BE2C (cell line): ENCODE results near the gene MEGF11.

Experiments
- DNase-seq: peaks from one replicate; pipeline ENCODE4 v3.0.0-alpha.2; 2020
- H3K27me3 ChIP-seq: fragments of 250-450 bp; sonication (Bioruptor Pico); 2 replicates; pipeline ENCODE4 v1.5.1; 2020; ENCODE audit warnings: mild to moderate bottlenecking
- H3K36me3 ChIP-seq: fragments of 250-450 bp; sonication (Bioruptor Pico); 2 replicates; pipeline ENCODE4 v1.5.1; 2020; ENCODE audit warnings: mild to moderate bottlenecking
- H3K4me1 ChIP-seq: fragments of 250-450 bp; sonication (Bioruptor Pico); 2 replicates; pipeline ENCODE4 v1.5.1; 2020
- H3K4me3 ChIP-seq: 2 replicates; pipeline ENCODE4 v1.5.1; 2011; ENCODE audit warnings: low read depth, low read length
- H3K9me3 ChIP-seq: fragments of 250-450 bp; sonication (Bioruptor Pico); 2 replicates; pipeline ENCODE4 v1.5.1; 2020
- TF ChIP-seq, protein P1 (sequence below): IDR thresholded peaks from 2 replicates; pipeline ENCODE4 v1.5.1; 2012; ENCODE audit warnings: mild to moderate bottlenecking, low read depth, low read length

MEGF11 gene

DNA sequence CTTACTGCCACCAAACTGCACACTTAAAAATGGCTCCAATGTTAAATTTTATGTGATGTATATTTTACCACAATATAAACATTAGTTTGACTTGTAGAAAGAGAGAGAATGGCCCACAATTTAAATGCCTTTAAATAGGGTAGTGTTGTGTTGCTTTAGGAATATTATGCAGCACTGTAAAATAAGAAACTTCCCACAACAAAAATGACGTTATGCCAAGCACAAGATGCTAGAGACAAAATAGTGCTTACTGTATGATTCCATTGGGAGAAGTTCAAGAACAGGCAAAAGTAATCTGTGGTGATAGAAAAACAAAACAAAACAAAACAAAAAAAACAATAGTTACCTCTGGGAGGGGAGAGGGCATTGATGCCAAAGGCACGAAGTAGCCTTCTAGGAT is 91.3 kb downstream of the MEGF11 start:
- H3K4me1 ChIP-seq: peaks cover 8% of the 10 kb centered on the region
- no peaks in the 10 kb centered on the region for H3K9me3 ChIP-seq
- H3K36me3 ChIP-seq: no peaks in the 10 kb centered on the region
- H3K4me3 ChIP-seq: no peak overlapping the region
- TF ChIP-seq, protein P1, sequence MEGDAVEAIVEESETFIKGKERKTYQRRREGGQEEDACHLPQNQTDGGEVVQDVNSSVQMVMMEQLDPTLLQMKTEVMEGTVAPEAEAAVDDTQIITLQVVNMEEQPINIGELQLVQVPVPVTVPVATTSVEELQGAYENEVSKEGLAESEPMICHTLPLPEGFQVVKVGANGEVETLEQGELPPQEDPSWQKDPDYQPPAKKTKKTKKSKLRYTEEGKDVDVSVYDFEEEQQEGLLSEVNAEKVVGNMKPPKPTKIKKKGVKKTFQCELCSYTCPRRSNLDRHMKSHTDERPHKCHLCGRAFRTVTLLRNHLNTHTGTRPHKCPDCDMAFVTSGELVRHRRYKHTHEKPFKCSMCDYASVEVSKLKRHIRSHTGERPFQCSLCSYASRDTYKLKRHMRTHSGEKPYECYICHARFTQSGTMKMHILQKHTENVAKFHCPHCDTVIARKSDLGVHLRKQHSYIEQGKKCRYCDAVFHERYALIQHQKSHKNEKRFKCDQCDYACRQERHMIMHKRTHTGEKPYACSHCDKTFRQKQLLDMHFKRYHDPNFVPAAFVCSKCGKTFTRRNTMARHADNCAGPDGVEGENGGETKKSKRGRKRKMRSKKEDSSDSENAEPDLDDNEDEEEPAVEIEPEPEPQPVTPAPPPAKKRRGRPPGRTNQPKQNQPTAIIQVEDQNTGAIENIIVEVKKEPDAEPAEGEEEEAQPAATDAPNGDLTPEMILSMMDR: no peak
- DNase-seq: no peak
- H3K27me3 ChIP-seq: no peaks in the 10 kb centered on the region

DNA sequence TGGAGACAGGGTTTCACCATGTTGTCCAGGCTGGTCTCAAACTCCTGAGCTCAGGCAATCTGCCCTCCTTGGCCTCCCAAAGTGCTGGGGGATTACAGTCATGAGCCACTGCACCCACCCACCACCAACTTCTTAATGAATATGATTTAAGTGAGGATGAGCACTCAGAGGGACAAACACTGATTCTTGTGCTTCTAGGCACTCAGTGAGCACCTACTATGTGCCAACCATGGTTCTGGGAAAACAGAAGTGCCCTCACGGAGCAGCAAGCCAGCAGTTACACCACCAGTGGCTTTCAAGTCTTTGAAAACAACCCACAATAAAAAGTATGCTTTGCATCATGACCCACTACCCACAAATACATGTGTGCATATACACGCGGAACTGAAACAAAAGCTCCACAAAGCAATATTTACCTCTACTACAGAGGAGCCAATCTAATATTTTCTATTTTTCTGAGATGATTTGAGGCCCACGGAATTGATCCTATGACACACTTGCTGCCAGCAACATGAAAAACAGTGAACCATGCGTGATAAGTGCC is 91.9 kb downstream of the MEGF11 start:
- DNase-seq: no peak
- Histone ChIP-seq H3K4me3 (no peak overlapping the region), H3K36me3 (no peaks in the 10 kb centered on the region), H3K9me3 (no peaks in the 10 kb centered on the region), H3K4me1 (peaks cover 8% of the 10 kb centered on the region), H3K27me3 (no peaks in the 10 kb centered on the region)
- TF ChIP-seq, protein P1: no peak

DNA sequence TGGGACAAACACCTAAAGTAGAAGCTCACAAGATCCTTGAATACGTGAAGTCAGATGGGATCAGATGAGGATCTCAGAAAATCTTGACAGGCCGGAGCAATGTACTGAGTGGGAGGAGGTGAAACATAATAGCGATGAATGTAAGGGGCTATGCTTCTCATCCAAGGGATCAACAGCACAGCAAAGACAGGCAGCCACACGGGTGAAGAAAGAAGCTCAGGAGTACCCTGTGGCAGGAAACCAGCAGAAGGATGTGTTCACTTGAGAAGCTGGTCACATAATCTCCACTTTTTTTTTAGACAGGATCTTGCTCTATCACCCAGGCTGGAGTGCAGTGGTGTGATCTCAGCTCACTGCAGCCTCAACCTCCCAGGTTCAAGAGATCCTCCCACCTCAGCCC is 92.4 kb downstream of the MEGF11 start:
- Histone ChIP-seq H3K27me3 (no peaks in the 10 kb centered on the region), H3K9me3 (no peaks in the 10 kb centered on the region)
- TF ChIP-seq, protein P1: no peak

DNA sequence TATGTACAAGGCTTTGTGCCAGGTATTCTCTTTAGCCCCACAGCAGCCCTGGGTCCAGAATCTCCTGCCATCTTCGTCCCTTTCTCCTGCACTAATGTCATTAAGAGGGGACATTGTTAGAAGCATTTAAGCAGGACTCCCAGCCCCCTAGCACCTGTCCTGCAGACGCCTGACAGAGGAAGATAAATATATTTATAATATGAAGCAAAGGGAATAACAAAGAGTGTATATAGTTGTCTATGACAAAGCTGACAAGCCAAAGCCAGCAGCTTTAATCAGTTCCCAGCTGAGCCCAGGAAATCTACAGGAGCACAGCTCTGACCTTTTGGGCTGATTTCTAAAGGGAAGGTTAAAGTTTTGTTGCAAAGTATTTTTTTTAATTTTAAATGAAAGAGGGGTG is 96.0 kb downstream of the MEGF11 start:
- Histone ChIP-seq H3K4me1 (no peaks in the 10 kb centered on the region), H3K4me3 (no peak overlapping the region), H3K27me3 (no peaks in the 10 kb centered on the region), H3K9me3 (no peaks in the 10 kb centered on the region), H3K36me3 (no peaks in the 10 kb centered on the region)
- no peak for DNase-seq
- TF ChIP-seq, protein P1: no peak

More for the DNA sequence above, 92.4 kb downstream of the MEGF11 start:
- Histone ChIP-seq H3K4me1 (peaks cover 4% of the 10 kb centered on the region), H3K36me3 (no peaks in the 10 kb centered on the region), H3K4me3 (no peak overlapping the region)
- no peak for DNase-seq

DNA sequence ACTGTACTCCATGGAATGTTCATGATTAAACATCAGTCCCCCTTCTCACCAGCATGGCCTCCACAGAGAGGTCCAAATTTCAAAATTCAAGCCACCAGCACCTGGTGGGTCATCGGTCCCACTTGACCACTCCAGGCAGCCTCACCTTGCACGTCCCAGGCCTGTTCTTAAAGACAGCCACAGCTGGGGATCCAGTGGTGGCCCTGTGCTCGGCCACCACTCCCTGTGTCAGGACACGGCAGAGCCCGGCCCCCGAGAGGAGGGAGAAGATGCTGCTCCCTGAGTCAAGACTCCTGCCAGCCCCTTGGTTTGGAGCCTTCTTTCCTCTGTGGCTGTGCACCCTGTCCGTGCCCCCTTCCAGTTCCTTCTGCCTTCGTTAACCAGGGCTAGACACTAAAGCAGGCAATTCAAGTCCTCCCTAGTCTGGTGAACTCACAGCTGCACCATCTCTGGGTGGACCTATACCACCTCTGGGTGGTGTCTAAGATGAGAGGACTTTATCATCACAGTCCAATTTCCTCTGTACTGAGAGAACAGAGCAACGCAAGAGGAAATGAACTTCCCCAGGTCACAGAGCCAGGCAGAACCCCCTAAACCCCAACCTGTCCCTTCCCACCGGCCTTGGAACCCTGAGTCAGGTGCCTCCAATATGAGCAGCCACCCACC is 97.1 kb downstream of the MEGF11 start:
- DNase-seq: no peak
- TF ChIP-seq, protein P1: no peak
- Histone ChIP-seq H3K9me3 (no peaks in the 10 kb centered on the region), H3K4me3 (no peak overlapping the region), H3K36me3 (no peaks in the 10 kb centered on the region), H3K27me3 (no peaks in the 10 kb centered on the region), H3K4me1 (no peaks in the 10 kb centered on the region)

DNA sequence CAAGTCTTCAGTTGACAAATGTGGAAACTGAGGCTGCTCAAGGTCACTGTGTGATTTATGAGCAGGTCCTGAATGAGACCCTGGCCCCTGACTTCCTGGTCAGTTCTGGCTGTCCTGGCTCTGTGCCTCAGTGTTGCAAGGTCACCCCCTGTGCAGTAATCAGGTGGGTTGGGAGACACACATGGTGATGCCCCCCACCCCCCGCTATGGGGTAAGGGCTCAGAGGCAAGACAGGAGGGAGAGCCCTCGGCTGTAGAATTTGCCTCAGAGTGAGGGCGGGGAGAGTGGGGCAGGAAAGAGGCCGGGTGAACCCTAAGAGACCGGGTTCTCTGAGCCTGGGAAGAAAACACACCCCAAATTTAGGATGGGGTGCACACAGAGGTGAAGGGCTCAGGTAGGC is 98.5 kb downstream of the MEGF11 start:
- Histone ChIP-seq H3K36me3 (no peaks in the 10 kb centered on the region), H3K27me3 (no peaks in the 10 kb centered on the region), H3K4me3 (no peak overlapping the region), H3K9me3 (no peaks in the 10 kb centered on the region), H3K4me1 (no peaks in the 10 kb centered on the region)
- DNase-seq: no peak
- TF ChIP-seq, protein P1: no peak
